Stimulated activated naive CD4-positive, alpha-beta T cell treated with Interleukin-2 at 50 U/mL for 16 hours (primary cell): ENCODE measurements around the gene EPHA2.
"Not testable (repeated sequence)": the region's sequence is repeated elsewhere in the genome, so short reads cannot be mapped to it uniquely, and the experiment has no call there.

Source experiments
- DNase-seq: peaks from one replicate; lab custom pipeline; 2025; lab: John Stamatoyannopoulos, UW

Gene EPHA2

GRCh38 chr1:16167331-16168143, 11.7 kb upstream of the EPHA2 start:
- peak; percentile 55 for DNase-seq

GRCh38 chr1:16166117-16166516, 10.2 kb upstream of the EPHA2 start:
- DNase-seq: no peak

- no peak for DNase-seq
These were observed 9.7 kb upstream of the EPHA2 start for GRCh38 chr1:16165548-16165947.

- DNase-seq: no peak
These were observed 9.2 kb upstream of the EPHA2 start for GRCh38 chr1:16165073-16165364.

- no peak for DNase-seq
These were observed 8.6 kb upstream of the EPHA2 start for GRCh38 chr1:16164213-16165072.

- not testable (repeated sequence) for DNase-seq
These were observed 7.8 kb upstream of the EPHA2 start for GRCh38 chr1:16163608-16164212.

- DNase-seq: peak; percentile 34
These were observed 6.4 kb upstream of the EPHA2 start for GRCh38 chr1:16162163-16162822.

- no peak for DNase-seq
These were observed 5.8 kb upstream of the EPHA2 start for GRCh38 chr1:16161717-16162116.

GRCh38 chr1:16158993-16159831, 3.3 kb upstream of the EPHA2 start:
- DNase-seq: no peak

- no peak for DNase-seq
These were observed 2.2 kb upstream of the EPHA2 start for GRCh38 chr1:16158025-16158424.

GRCh38 chr1:16156848-16157495, 1.1 kb upstream of the EPHA2 start:
- DNase-seq: no peak

GRCh38 chr1:16153999-16154673, 1.7 kb downstream of the EPHA2 start:
- no peak for DNase-seq

- DNase-seq: no peak
These were observed 2.5 kb downstream of the EPHA2 start for GRCh38 chr1:16153096-16153998.

GRCh38 chr1:16152481-16153087, 3.3 kb downstream of the EPHA2 start:
- no peak for DNase-seq

- no peak for DNase-seq
These were observed 3.9 kb downstream of the EPHA2 start for GRCh38 chr1:16151995-16152384.

- no peak for DNase-seq
These were observed 4.5 kb downstream of the EPHA2 start for GRCh38 chr1:16151196-16151994.

GRCh38 chr1:16150508-16150907, 5.4 kb downstream of the EPHA2 start:
- DNase-seq: no peak
